H1 (cell line): ENCODE data around the gene MAPK13. TPM values are rescaled to one million over a fixed set of nuclear protein-coding genes. Genes with fewer than 3 reads are reported as not detected.

Experiments used
- POU5F1 ChIP-seq: IDR thresholded peaks from 2 replicates; pipeline ENCODE4 v1.6.1; 2011; ENCODE audit warnings: low read depth, mild to moderate bottlenecking, low read length, moderate library complexity
- polyA plus RNA-seq, 7 experiments: library from polyadenylated mRNA; depleted of rRNA in 3 of 7; stranded (reverse) in 5 of 7; unstranded in 2 of 7; fragments of >200 nt in 5 of 7; fragments of 200-250 nt in 2 of 7; gene quantifications; 1 replicate in 5 of 7; 2 replicates in 1 of 7; 4 replicates in 1 of 7; pipeline versions ENCODE4 v1.2.1 to v1.2.3, GENCODE V29; 2011 to 2013; ENCODE audit warnings: missing spikeins in 2 of 7, mixed read lengths in 2 of 7
- total RNA-seq: library from RNA; stranded (reverse); fragmentation: NEBNext Ultra II Directional; extraction: Animal tissue kit (Norgen Biotek cat#: 25700); gene quantifications from 2 replicates; pipeline ENCODE4 v1.2.1, GENCODE V29; 2021
- TF ChIP-seq, protein P1 (sequence below): IDR thresholded peaks from 2 replicates; pipeline ENCODE4 v1.6.1; 2012; ENCODE audit warnings: low read length, inconsistent platforms

MAPK13 gene
- total and polyA plus RNA-seq, 2 of the 8 experiments (the other 6 are each of a cell fraction or from before 2014, with no cell fraction given), result 10.1 to 14.1 TPM

DNA sequence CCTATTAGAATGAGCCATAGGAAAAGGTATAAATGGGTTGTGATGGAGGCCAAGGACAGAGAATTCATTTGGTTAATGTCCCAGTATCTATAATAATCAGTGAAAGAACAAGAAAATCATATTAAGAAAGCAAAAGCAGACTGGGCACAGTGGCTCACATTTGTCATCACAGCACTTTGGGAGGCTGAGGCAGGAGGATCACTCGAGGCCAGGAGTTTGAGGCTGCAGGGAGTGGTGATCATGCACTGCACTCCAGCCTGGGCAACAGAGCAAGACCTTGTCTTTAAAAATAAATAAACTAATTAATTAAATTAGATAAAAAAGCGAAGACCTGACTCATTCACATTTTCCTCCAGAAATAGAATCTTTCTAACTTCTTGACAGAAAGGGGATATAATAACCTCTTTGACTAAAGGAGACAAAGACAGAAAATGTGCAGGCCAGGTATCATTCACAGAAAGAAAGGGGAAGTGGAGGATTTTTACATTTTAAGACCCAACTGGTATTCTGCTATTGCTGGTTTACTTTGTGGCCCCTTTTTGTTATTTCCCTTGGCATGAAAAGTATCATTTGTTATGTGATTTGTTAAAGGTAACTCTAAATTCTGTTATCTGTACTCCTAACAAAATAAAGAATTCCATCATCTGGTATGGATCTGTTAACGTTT, 31.9 kb upstream of the MAPK13 start (continued):
- TF ChIP-seq, protein P1, sequence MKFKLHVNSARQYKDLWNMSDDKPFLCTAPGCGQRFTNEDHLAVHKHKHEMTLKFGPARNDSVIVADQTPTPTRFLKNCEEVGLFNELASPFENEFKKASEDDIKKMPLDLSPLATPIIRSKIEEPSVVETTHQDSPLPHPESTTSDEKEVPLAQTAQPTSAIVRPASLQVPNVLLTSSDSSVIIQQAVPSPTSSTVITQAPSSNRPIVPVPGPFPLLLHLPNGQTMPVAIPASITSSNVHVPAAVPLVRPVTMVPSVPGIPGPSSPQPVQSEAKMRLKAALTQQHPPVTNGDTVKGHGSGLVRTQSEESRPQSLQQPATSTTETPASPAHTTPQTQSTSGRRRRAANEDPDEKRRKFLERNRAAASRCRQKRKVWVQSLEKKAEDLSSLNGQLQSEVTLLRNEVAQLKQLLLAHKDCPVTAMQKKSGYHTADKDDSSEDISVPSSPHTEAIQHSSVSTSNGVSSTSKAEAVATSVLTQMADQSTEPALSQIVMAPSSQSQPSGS, result no peak
- no peak for TF ChIP-seq POU5F1
